Measurements from ENCODE around the gene PCYT1B.
"Not testable (repeated sequence)": the region's sequence is repeated elsewhere in the genome, so short reads cannot be mapped to it uniquely, and the experiment has no call there.

PCYT1B gene

GRCh38 chrX:24647257-24648058 is at the start of gene PCYT1B:
Gene PCYT1B, minus strand, starts transcription at chrX:24647347. Its CDS starts 242 bp downstream, at chrX:24647105.
- DNase-seq (ENCODE audit: low read depth in 2 of 2): peak; percentile 9 to 40

GRCh38 chrX:24696294-24696693 is 49.1 kb upstream of the PCYT1B start:
- no peak for DNase-seq (ENCODE audit: low read depth in 2 of 2)

GRCh38 chrX:24694825-24695224 is 47.7 kb upstream of the PCYT1B start:
- DNase-seq (ENCODE audit: low read depth in 2 of 2): no peak

- DNase-seq (ENCODE audit: low read depth in 2 of 2): peak; percentile 53 to 64
Observed at GRCh38 chrX:24693453-24694202, 46.5 kb upstream of the PCYT1B start, which contains the start of gene POLA1. Gene POLA1, plus strand, starts transcription at chrX:24693918. Its CDS starts 44 bp downstream, at chrX:24693962.

- no peak for DNase-seq (ENCODE audit: low read depth in 2 of 2)
Observed at GRCh38 chrX:24692305-24692704, 45.2 kb upstream of the PCYT1B start.

- no peak for DNase-seq (ENCODE audit: low read depth in 2 of 2)
Observed at GRCh38 chrX:24684048-24684447, 36.9 kb upstream of the PCYT1B start.

GRCh38 chrX:24682739-24683432 is 35.7 kb upstream of the PCYT1B start:
- peak; percentile 2 to 8 for DNase-seq (ENCODE audit: low read depth in 2 of 2)

GRCh38 chrX:24676403-24677024 is 29.4 kb upstream of the PCYT1B start:
- DNase-seq (ENCODE audit: low read depth in 2 of 2): no peak

- DNase-seq (ENCODE audit: low read depth in 2 of 2): no peak
Observed at GRCh38 chrX:24673424-24673823, 26.3 kb upstream of the PCYT1B start.

- no peak for DNase-seq (ENCODE audit: low read depth in 2 of 2)
Observed at GRCh38 chrX:24672701-24673190, 25.6 kb upstream of the PCYT1B start.

- DNase-seq (ENCODE audit: low read depth in 2 of 2): no peak
Observed at GRCh38 chrX:24668111-24668510, 21.0 kb upstream of the PCYT1B start.

GRCh38 chrX:24662352-24662751 is 15.2 kb upstream of the PCYT1B start:
- no peak for DNase-seq (ENCODE audit: low read depth in 2 of 2)

- no peak for DNase-seq (ENCODE audit: low read depth in 2 of 2)
Observed at GRCh38 chrX:24661292-24661691, 14.1 kb upstream of the PCYT1B start.

GRCh38 chrX:24659646-24660045 is 12.5 kb upstream of the PCYT1B start:
- DNase-seq (ENCODE audit: low read depth in 2 of 2): no peak

- DNase-seq (ENCODE audit: low read depth in 2 of 2): no peak
Observed at GRCh38 chrX:24659106-24659505, 12.0 kb upstream of the PCYT1B start.

- no peak for DNase-seq (ENCODE audit: low read depth in 2 of 2)
Observed at GRCh38 chrX:24658421-24658820, 11.3 kb upstream of the PCYT1B start.

GRCh38 chrX:24657671-24658386 is 10.7 kb upstream of the PCYT1B start:
- no peak for DNase-seq (ENCODE audit: low read depth in 2 of 2)

- DNase-seq (ENCODE audit: low read depth in 2 of 2): not testable (repeated sequence)
Observed at GRCh38 chrX:24655679-24656078, 8.5 kb upstream of the PCYT1B start.

GRCh38 chrX:24651783-24652182 is 4.6 kb upstream of the PCYT1B start:
- DNase-seq (ENCODE audit: low read depth in 2 of 2): no peak

GRCh38 chrX:24648495-24648894 is 1.3 kb upstream of the PCYT1B start:
- no peak for DNase-seq (ENCODE audit: low read depth in 2 of 2)

- DNase-seq (ENCODE audit: low read depth in 2 of 2): no peak
Observed at GRCh38 chrX:24646745-24647182, 383 bp downstream of the PCYT1B start.
